PC-9 (cell line): ENCODE results near the gene GSN. TPM values are rescaled to one million over a fixed set of nuclear protein-coding genes. Genes with fewer than 3 reads are reported as not detected.

Experiments used
- BruUV-seq: library from RNA; stranded (reverse); fragments of 400-500 nt; replicated peaks from 2 replicates; lab custom pipeline; 2021; lab: Mats Ljungman, UMichigan
- CTCF ChIA-PET: fragments of 300-600 bp; sonication (Branson Sonifier 250); formaldehyde crosslinking; loops from one replicate; lab custom pipeline; 2022; ENCODE audit warnings: antibody characterized with exemption; lab: Charles Lee
- POLR2A ChIA-PET: fragments of 300-600 bp; sonication (Branson Sonifier 250); formaldehyde crosslinking; loops from one replicate; lab custom pipeline; 2022; ENCODE audit warnings: antibody characterized with exemption; ENCODE audit not compliant: unreplicated experiment; lab: Charles Lee
- DNase-seq, 2 experiments: peaks; one replicate each; pipeline versions ENCODE4 v3.0.0 to v3.0.0-alpha.2; 2015 to 2022; ENCODE audit warnings: mixed read lengths in 1 of 2
- H2AFZ ChIP-seq: fragments of 200-600 bp; sonication (generic); 2 replicates; pipeline ENCODE4 v1.8.1; 2017; ENCODE audit warnings: antibody characterized with exemption
- H3F3A ChIP-seq: fragments of 200-600 bp; sonication (generic); 2 replicates; pipeline ENCODE4 v1.8.1; 2017; ENCODE audit warnings: antibody characterized with exemption, mild to moderate bottlenecking, low read depth; ENCODE audit not compliant: insufficient read depth
- H3K27ac ChIP-seq: fragments of 200-600 bp; sonication (generic); 2 replicates; pipeline ENCODE4 v1.6.1; 2016; ENCODE audit warnings: mixed run types
- H3K27me3 ChIP-seq: fragments of 200-600 bp; sonication (generic); 2 replicates; pipeline ENCODE4 v1.6.1; 2016; ENCODE audit warnings: low read depth, mixed run types; ENCODE audit not compliant: insufficient read depth
- H3K36me3 ChIP-seq: fragments of 200-600 bp; sonication (generic); 2 replicates; pipeline ENCODE4 v1.6.1; 2016; ENCODE audit warnings: low read depth, mixed run types
- H3K4me1 ChIP-seq: fragments of 200-600 bp; sonication (generic); replicated peaks from 2 replicates; pipeline ENCODE4 v1.6.1; 2016; ENCODE audit warnings: mixed run types; ENCODE audit not compliant: insufficient read depth
- H3K4me2 ChIP-seq: fragments of 200-600 bp; sonication (generic); 2 replicates; pipeline ENCODE4 v1.6.1; 2017; ENCODE audit warnings: mixed run types
- H3K4me3 ChIP-seq: fragments of 200-600 bp; sonication (generic); 2 replicates; pipeline ENCODE4 v1.6.1; 2016; ENCODE audit warnings: mixed run types
- H3K79me2 ChIP-seq: fragments of 200-600 bp; sonication (generic); 2 replicates; pipeline ENCODE4 v1.6.1; 2017; ENCODE audit warnings: low read depth, mixed run types
- H3K9me2 ChIP-seq: fragments of 200-600 bp; sonication (generic); 2 replicates; pipeline ENCODE4 v1.8.1; 2017; ENCODE audit warnings: mild to moderate bottlenecking; ENCODE audit not compliant: insufficient read depth
- H3K9me3 ChIP-seq: fragments of 200-600 bp; sonication (generic); 2 replicates; pipeline ENCODE4 v1.8.1; 2016; ENCODE audit warnings: low read depth; ENCODE audit not compliant: insufficient read depth
- H4K20me1 ChIP-seq: fragments of 200-600 bp; sonication (generic); 2 replicates; pipeline ENCODE4 v1.8.1; 2017; ENCODE audit not compliant: insufficient read depth
- EZH2 ChIP-seq: fragments of 200-600 bp; sonication (generic); IDR thresholded peaks from 2 replicates; pipeline ENCODE4 v1.8.0; 2017; ENCODE audit warnings: antibody characterized with exemption, low read depth
- intact Hi-C: fragments of 100-400 bp; cut with micrococcal nuclease; formaldehyde crosslinking; loops from one replicate; pipeline ENCODE4 v1.10.0; 2022; ENCODE audit not compliant: unreplicated experiment
- total RNA-seq: library from RNA; stranded (reverse); gene quantifications from 2 replicates; pipeline ENCODE4 v1.2.3, GENCODE V29; 2021
- TF ChIP-seq, protein P1 (sequence below): fragments of 200-600 bp; sonication (generic); conservative IDR thresholded peaks from 2 replicates; pipeline ENCODE4 v1.6.1; 2017; ENCODE audit warnings: mixed run types, antibody characterized with exemption, mild to moderate bottlenecking, moderate library complexity

The GSN gene
- total RNA-seq, 1 experiment from 2014 or later = 135 TPM

GRCh38 chr9:121313458-121314152 lies 45.6 kb downstream of the GSN start:
- Histone ChIP-seq H3K27me3 (no peaks in the 10 kb centered on the region), H3K4me3 (no peak overlapping the region), H3K4me1 (no peaks in the 10 kb centered on the region), H3K79me2 (no peaks in the 10 kb centered on the region), H3K4me2 (no peak overlapping the region), H2AFZ (no peak overlapping the region), H3K27ac (no peak overlapping the region), H3F3A (no peaks in the 10 kb centered on the region), H3K9me3 (no peaks in the 10 kb centered on the region), H4K20me1 (no peaks in the 10 kb centered on the region), H3K9me2 (no peaks in the 10 kb centered on the region), H3K36me3 (no peaks in the 10 kb centered on the region)
- intact Hi-C loops = no loop called here
- ChIA-PET POLR2A (no interaction called here), CTCF (no interaction called here)
- TF ChIP-seq, protein P1, sequence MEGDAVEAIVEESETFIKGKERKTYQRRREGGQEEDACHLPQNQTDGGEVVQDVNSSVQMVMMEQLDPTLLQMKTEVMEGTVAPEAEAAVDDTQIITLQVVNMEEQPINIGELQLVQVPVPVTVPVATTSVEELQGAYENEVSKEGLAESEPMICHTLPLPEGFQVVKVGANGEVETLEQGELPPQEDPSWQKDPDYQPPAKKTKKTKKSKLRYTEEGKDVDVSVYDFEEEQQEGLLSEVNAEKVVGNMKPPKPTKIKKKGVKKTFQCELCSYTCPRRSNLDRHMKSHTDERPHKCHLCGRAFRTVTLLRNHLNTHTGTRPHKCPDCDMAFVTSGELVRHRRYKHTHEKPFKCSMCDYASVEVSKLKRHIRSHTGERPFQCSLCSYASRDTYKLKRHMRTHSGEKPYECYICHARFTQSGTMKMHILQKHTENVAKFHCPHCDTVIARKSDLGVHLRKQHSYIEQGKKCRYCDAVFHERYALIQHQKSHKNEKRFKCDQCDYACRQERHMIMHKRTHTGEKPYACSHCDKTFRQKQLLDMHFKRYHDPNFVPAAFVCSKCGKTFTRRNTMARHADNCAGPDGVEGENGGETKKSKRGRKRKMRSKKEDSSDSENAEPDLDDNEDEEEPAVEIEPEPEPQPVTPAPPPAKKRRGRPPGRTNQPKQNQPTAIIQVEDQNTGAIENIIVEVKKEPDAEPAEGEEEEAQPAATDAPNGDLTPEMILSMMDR = no peak
- no peak for TF ChIP-seq EZH2
- BruUV-seq = no TSS peak
- no peak for DNase-seq

- ChIA-PET POLR2A (no interaction called here), CTCF (interaction anchor here (1.1 kb wide), 1 partner anchor 101 kb away, joined by 4 read pairs; no protein-coding TSS in a partner anchor)
- DNase-seq = no peak
- H2AFZ ChIP-seq = no peak overlapping the region
- no peaks in the 10 kb centered on the region for H3K4me1 ChIP-seq
- H3K4me3 ChIP-seq = no peak overlapping the region
- no peaks in the 10 kb centered on the region for H3K27me3 ChIP-seq
- no peak overlapping the region for H3K27ac ChIP-seq
- no peaks in the 10 kb centered on the region for H4K20me1 ChIP-seq
- no peak for TF ChIP-seq EZH2
- TF ChIP-seq, protein P1 = no peak
- intact Hi-C loops = no loop called here
- H3K9me3 ChIP-seq = no peaks in the 10 kb centered on the region
- H3K36me3 ChIP-seq = no peaks in the 10 kb centered on the region
- H3K9me2 ChIP-seq = no peaks in the 10 kb centered on the region
- no peaks in the 10 kb centered on the region for H3K79me2 ChIP-seq
- no TSS peak for BruUV-seq
- H3F3A ChIP-seq = peaks cover 4% of the 10 kb centered on the region; the same call in 1 of the 2 replicates
- no peak overlapping the region for H3K4me2 ChIP-seq
These were observed 48.4 kb downstream of the GSN start for GRCh38 chr9:121316378-121316777.

DNA sequence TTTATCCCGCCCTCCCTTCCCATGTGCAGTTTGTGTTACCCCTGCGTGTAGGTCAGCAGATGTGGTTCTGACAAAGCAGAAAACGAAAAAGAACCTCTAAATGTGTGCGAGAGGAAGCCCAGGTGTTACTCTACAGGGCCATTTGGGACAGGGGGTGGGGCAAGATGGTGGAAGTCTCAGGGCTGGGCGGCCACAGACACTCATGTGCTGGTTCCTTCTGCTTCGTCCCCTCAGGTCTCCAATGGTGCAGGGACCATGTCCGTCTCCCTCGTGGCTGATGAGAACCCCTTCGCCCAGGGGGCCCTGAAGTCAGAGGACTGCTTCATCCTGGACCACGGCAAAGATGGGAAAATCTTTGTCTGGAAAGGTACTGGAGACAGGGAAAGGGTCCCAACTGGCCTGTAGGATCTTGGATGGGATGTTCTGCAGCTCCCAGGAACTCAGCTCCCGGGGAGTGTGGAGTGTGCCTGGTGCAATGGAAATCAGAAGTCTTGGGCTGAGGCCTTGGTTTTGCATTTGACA lies 49.0 kb downstream of the GSN start:
- H3K9me3 ChIP-seq = no peaks in the 10 kb centered on the region
- no peak overlapping the region for H2AFZ ChIP-seq
- H4K20me1 ChIP-seq = no peaks in the 10 kb centered on the region
- no peak for TF ChIP-seq EZH2
- TF ChIP-seq, protein P1 = no peak
- intact Hi-C loops = no loop called here
- peaks cover 7% of the 10 kb centered on the region; the same call in 1 of the 2 replicates for H3F3A ChIP-seq
- H3K4me2 ChIP-seq = no peak overlapping the region
- no peak for DNase-seq
- no peaks in the 10 kb centered on the region for H3K27me3 ChIP-seq
- H3K4me1 ChIP-seq = 0 out of 2 replicates have a peak, but pooled peaks cover 2% of the 10 kb centered on the region
- H3K4me3 ChIP-seq = no peak overlapping the region
- H3K79me2 ChIP-seq = no peaks in the 10 kb centered on the region
- POLR2A ChIA-PET = no interaction called here
- BruUV-seq = no TSS peak
- no peaks in the 10 kb centered on the region for H3K36me3 ChIP-seq
- H3K27ac ChIP-seq = no peak overlapping the region
- CTCF ChIA-PET = interaction anchor here (1.2 kb wide), 1 partner anchor 7 kb away, joined by 3 read pairs; no protein-coding TSS in a partner anchor
- no peaks in the 10 kb centered on the region for H3K9me2 ChIP-seq
